ENCODE data around the gene DNAH1. TPM values are rescaled to one million over a fixed set of nuclear protein-coding genes. Genes with fewer than 3 reads are reported as not detected.

Gene DNAH1
- total and polyA plus RNA-seq, 2 of the 4 experiments (the other 2 are of a cell fraction), result 2.0 to 4.0 TPM

GRCh38 chr3:52395503-52395865 is 79.4 kb downstream of the DNAH1 start:
- WGBS, 2 experiments (ENCODE audit: extremely low coverage in 2 of 2, insufficient read length in 1 of 2), result 70% methylated on average over 5 of the region's 8 CpGs; no CpG with 5 or more reads in 1 of the 2 experiments
- H3K9me3 ChIP-seq (ENCODE audit: control insufficient read depth, insufficient read depth, low read length), result no peaks in the 10 kb centered on the region
- 0 out of 2 replicates have a peak, but pooled peaks cover 6% of the 10 kb centered on the region for H3K9me1 ChIP-seq (ENCODE audit: insufficient read depth, low read length)
- H2BK5ac ChIP-seq (ENCODE audit: low read depth, low read length, poor library complexity, severe bottlenecking), result no peak overlapping the region
- no peak overlapping the region for H2BK120ac ChIP-seq (ENCODE audit: low read depth, low read length)
- no peak overlapping the region for H3K56ac ChIP-seq (ENCODE audit: extremely low read depth, insufficient read depth, low read length)
- ATAC-seq (ENCODE audit: low read depth) (no peak), DNase-seq (no peak)
- H4K8ac ChIP-seq (ENCODE audit: low read depth in 2 of 2, low read length in 2 of 2), result no peak overlapping the region
- in situ Hi-C loops (cut with MboI; ENCODE audit: low sequenced_read_pairs), result no loop called here
- no peak overlapping the region for H3K23ac ChIP-seq (ENCODE audit: low read depth, low read length)
- H2BK20ac ChIP-seq (ENCODE audit: low read depth, low read length), result no peak overlapping the region
- no peak overlapping the region for H3K9ac ChIP-seq (ENCODE audit: low read depth, low read length)
- H3K27ac ChIP-seq (ENCODE audit: insufficient read depth, low read length), result no peak overlapping the region
- no peak overlapping the region for H2AFZ ChIP-seq (replicated peaks; ENCODE audit: low read length, poor library complexity)
- no peak overlapping the region for H2BK15ac ChIP-seq (ENCODE audit: low read depth, low read length)
- no peaks in the 10 kb centered on the region for H3K4me1 ChIP-seq (ENCODE audit: control insufficient read depth, insufficient read depth, low read length)
- H2AK5ac ChIP-seq (ENCODE audit: low read depth, low read length), result no peak overlapping the region
- dilution Hi-C loops (cut with HindIII; ENCODE audit: low sequenced_read_pairs, unreplicated experiment), result no loop called here
- no peaks in the 10 kb centered on the region; the same call in 1 of the 2 replicates for H3K27me3 ChIP-seq (ENCODE audit: control insufficient read depth, insufficient read depth, low read length)
- no peak overlapping the region for H2AK9ac ChIP-seq (replicated peaks; ENCODE audit: low read depth, low read length, poor library complexity)
- H3K14ac ChIP-seq (replicated peaks; ENCODE audit: low read depth, low read length), result no peak overlapping the region
- TF ChIP-seq RCOR1 (IDR thresholded peaks at IDR 0.05; ENCODE audit: insufficient replicate concordance, low read length) (no peak), RFX5 (IDR thresholded peaks at IDR 0.05; ENCODE audit: low read depth, low read length) (no peak), POLR2A (IDR thresholded peaks at IDR 0.05; ENCODE audit: low read depth, low read length) (no peak), CEBPB (IDR thresholded peaks at IDR 0.05; ENCODE audit: low read depth, low read length) (no peak), SMC3 (IDR thresholded peaks at IDR 0.05; ENCODE audit: low read depth, low read length) (no peak), MAZ (IDR thresholded peaks at IDR 0.05; ENCODE audit: borderline replicate concordance, low read depth, low read length) (no peak), RAD21 (IDR thresholded peaks at IDR 0.05; ENCODE audit: low read length) (no peak), BHLHE40 (IDR thresholded peaks at IDR 0.05; ENCODE audit: low read depth, low read length) (no peak), USF2 (IDR thresholded peaks at IDR 0.05; ENCODE audit: low read depth, low read length) (no peak), ELK1 (IDR thresholded peaks at IDR 0.05; ENCODE audit: borderline replicate concordance, low read depth, low read length) (no peak), CHD1 (IDR thresholded peaks at IDR 0.05; ENCODE audit: low read depth, low read length) (no peak), CTCF (conservative IDR thresholded peaks at IDR 0.05; ENCODE audit: low read depth, low read length) (no peak), MXI1 (IDR thresholded peaks at IDR 0.05; ENCODE audit: borderline replicate concordance, low read depth, low read length) (no peak), MAFK (IDR thresholded peaks at IDR 0.05; ENCODE audit: low read depth, low read length) (no peak), FOS (IDR thresholded peaks at IDR 0.05; ENCODE audit: low read depth, low read length) (no peak), NFE2L2 (IDR thresholded peaks at IDR 0.05; ENCODE audit: low read depth, low read length) (no peak)
- peaks cover 3% of the 10 kb centered on the region; the same call in 1 of the 2 replicates for H3K36me3 ChIP-seq (ENCODE audit: control insufficient read depth, insufficient read depth, low read length)
- BruUV-seq (replicated peaks), result no TSS peak
- no peaks in the 10 kb centered on the region; the same call in 1 of the 2 replicates for H4K20me1 ChIP-seq (ENCODE audit: insufficient read depth, low read length)
- H3K4me2 ChIP-seq (ENCODE audit: low read depth, low read length), result no peak overlapping the region
- POLR2A ChIA-PET (ENCODE audit: unreplicated experiment), result no interaction called here
- H4K5ac ChIP-seq (ENCODE audit: low read depth, low read length), result no peak overlapping the region
- no peak overlapping the region for H3K4ac ChIP-seq (ENCODE audit: low read depth, low read length)
- no peak overlapping the region for H4K91ac ChIP-seq (ENCODE audit: insufficient read depth, low read depth, low read length)
- H3K79me1 ChIP-seq (ENCODE audit: low read depth in 1 of 2, low read length in 2 of 2), result no peaks in the 10 kb centered on the region
- CTCF ChIA-PET, result no interaction called here
- H3K4me3 ChIP-seq (ENCODE audit: insufficient read depth, low read depth, low read length), result no peak overlapping the region
- intact Hi-C loops (cut with micrococcal nuclease), result no loop called here
- H3K18ac ChIP-seq (ENCODE audit: low read depth, low read length), result no peak overlapping the region
